ENCODE results near the gene NPM1.

The NPM1 gene

GRCh38 chr5:171365351-171365750, 22.3 kb upstream of the NPM1 start:
- CTCF ChIA-PET = interaction anchor here (0.6 to 1.7 kb wide), 4 partner anchors 12 to 48 kb away, joined by 3 to 6 read pairs (median 4); no protein-coding TSS in a partner anchor
- POLR2A ChIA-PET = interaction anchor here (0.6 kb wide), 1 partner anchor 23 kb away, joined by 4 read pairs; the partner anchor contains the start of gene NPM1
- peak; percentile 75 for DNase-seq (ENCODE audit: extremely low spot score)
- no peak for TF ChIP-seq HDGF (IDR thresholded peaks at IDR 0.05; ENCODE audit: borderline replicate concordance)
- no peak for TF ChIP-seq FOXK2 (IDR thresholded peaks at IDR 0.05)
- TF ChIP-seq CTBP1 (IDR thresholded peaks at IDR 0.05; ENCODE audit: borderline replicate concordance) = no peak
- no peak for TF ChIP-seq SP1 (IDR thresholded peaks at IDR 0.05)
- TF ChIP-seq ELF4 (IDR thresholded peaks at IDR 0.05) = no peak
- no peak for TF ChIP-seq BHLHE40 (IDR thresholded peaks at IDR 0.05; ENCODE audit: borderline replicate concordance)
- no peak for TF ChIP-seq PKNOX1 (IDR thresholded peaks at IDR 0.05)
- no peak for TF ChIP-seq TARDBP (IDR thresholded peaks at IDR 0.05)
- TF ChIP-seq FOXM1 (IDR thresholded peaks at IDR 0.05; ENCODE audit: borderline replicate concordance) = no peak
- TF ChIP-seq L3MBTL2 (conservative IDR thresholded peaks at IDR 0.05) = no peak
- no peak for TF ChIP-seq ARNT (IDR thresholded peaks at IDR 0.05)
- no peak for TF ChIP-seq LEF1 (IDR thresholded peaks at IDR 0.05; ENCODE audit: borderline replicate concordance)
- no peak for TF ChIP-seq FOXA1 (IDR thresholded peaks at IDR 0.05)
- no peak for TF ChIP-seq NFRKB (IDR thresholded peaks at IDR 0.05)
- TF ChIP-seq ZNF384 (IDR thresholded peaks at IDR 0.05) = no peak
- TF ChIP-seq SUZ12 (IDR thresholded peaks at IDR 0.05) = no peak

GRCh38 chr5:171366645-171367044, 21.0 kb upstream of the NPM1 start:
- ChIA-PET CTCF (interaction anchor here (0.5 to 1.2 kb wide), 5 partner anchors 9 to 622 kb away, joined by 3 to 4 read pairs (median 3); no protein-coding TSS in a partner anchor), POLR2A (interaction anchor here (1.2 to 4.1 kb wide), 2 partner anchors 21 to 42 kb away, joined by 4 to 22 read pairs; partner anchors contain the start of gene NPM1)
- no peak for TF ChIP-seq CTBP1 (IDR thresholded peaks at IDR 0.05; ENCODE audit: borderline replicate concordance)
- no peak for TF ChIP-seq TARDBP (IDR thresholded peaks at IDR 0.05)
- no peak for TF ChIP-seq LEF1 (IDR thresholded peaks at IDR 0.05; ENCODE audit: borderline replicate concordance)
- TF ChIP-seq SUZ12 (IDR thresholded peaks at IDR 0.05) = no peak
- no peak for TF ChIP-seq ELF4 (IDR thresholded peaks at IDR 0.05)
- no peak for TF ChIP-seq BHLHE40 (IDR thresholded peaks at IDR 0.05; ENCODE audit: borderline replicate concordance)
- no peak for TF ChIP-seq L3MBTL2 (conservative IDR thresholded peaks at IDR 0.05)
- TF ChIP-seq FOXA1 (IDR thresholded peaks at IDR 0.05) = no peak
- no peak for TF ChIP-seq ZNF384 (IDR thresholded peaks at IDR 0.05)
- no peak for TF ChIP-seq NFRKB (IDR thresholded peaks at IDR 0.05)
- no peak for TF ChIP-seq FOXM1 (IDR thresholded peaks at IDR 0.05; ENCODE audit: borderline replicate concordance)
- no peak for TF ChIP-seq PKNOX1 (IDR thresholded peaks at IDR 0.05)
- TF ChIP-seq SP1 (IDR thresholded peaks at IDR 0.05) = no peak
- TF ChIP-seq ARNT (IDR thresholded peaks at IDR 0.05) = no peak
- no peak for TF ChIP-seq HDGF (IDR thresholded peaks at IDR 0.05; ENCODE audit: borderline replicate concordance)
- no peak for TF ChIP-seq FOXK2 (IDR thresholded peaks at IDR 0.05)
- no peak for DNase-seq (ENCODE audit: extremely low spot score)

GRCh38 chr5:171367424-171368370, 20.0 kb upstream of the NPM1 start:
- TF ChIP-seq PKNOX1 (IDR thresholded peaks at IDR 0.05) (no peak), FOXA1 (IDR thresholded peaks at IDR 0.05) (no peak), TARDBP (IDR thresholded peaks at IDR 0.05) (no peak), ZNF384 (IDR thresholded peaks at IDR 0.05) (peak; percentile 75; the same call in 1 of the 2 replicates), SUZ12 (IDR thresholded peaks at IDR 0.05) (no peak), NFRKB (IDR thresholded peaks at IDR 0.05) (no peak), CTBP1 (IDR thresholded peaks at IDR 0.05; ENCODE audit: borderline replicate concordance) (no peak)
- no peak for DNase-seq (ENCODE audit: extremely low spot score)
- POLR2A ChIA-PET = interaction anchor here (1.2 to 4.1 kb wide), 2 partner anchors 20 to 41 kb away, joined by 4 to 22 read pairs; partner anchors contain the start of gene NPM1
- CTCF ChIA-PET = interaction anchor here (0.5 to 1.2 kb wide), 8 partner anchors 9 to 668 kb away, joined by 3 to 4 read pairs (median 3); no protein-coding TSS in a partner anchor

GRCh38 chr5:171369056-171369455, 18.6 kb upstream of the NPM1 start:
- ChIA-PET POLR2A (interaction anchor here (4.1 kb wide), 1 partner anchor 18 kb away, joined by 22 read pairs; the partner anchor contains the start of gene NPM1), CTCF (no interaction called here)
- TF ChIP-seq ARNT (IDR thresholded peaks at IDR 0.05) (no peak), TARDBP (IDR thresholded peaks at IDR 0.05) (no peak), NFRKB (IDR thresholded peaks at IDR 0.05) (no peak), ZNF384 (IDR thresholded peaks at IDR 0.05) (no peak), PKNOX1 (IDR thresholded peaks at IDR 0.05) (no peak), BHLHE40 (IDR thresholded peaks at IDR 0.05; ENCODE audit: borderline replicate concordance) (no peak), FOXK2 (IDR thresholded peaks at IDR 0.05) (no peak), CTBP1 (IDR thresholded peaks at IDR 0.05; ENCODE audit: borderline replicate concordance) (no peak), HDGF (IDR thresholded peaks at IDR 0.05; ENCODE audit: borderline replicate concordance) (no peak), FOXA1 (IDR thresholded peaks at IDR 0.05) (no peak), FOXM1 (IDR thresholded peaks at IDR 0.05; ENCODE audit: borderline replicate concordance) (no peak)
- no peak for DNase-seq (ENCODE audit: extremely low spot score)
